BLaER1 treated with 17β-estradiol and CSF1 and Interleukin-3, amounts not matched to agents 10 nM and 100 nM (cell line): ENCODE measurements around the gene SH3TC1.

Experiments used
- H3K27ac ChIP-seq, 11 experiments: shearing (Covaris generic); formaldehyde crosslinking; 2 replicates each; pipeline ENCODE4 v1.8.1; 2022
- H3K27me3 ChIP-seq, 11 experiments: shearing (Covaris generic); formaldehyde crosslinking; 2 replicates each; pipeline ENCODE4 v1.8.1; 2022
- H3K36me3 ChIP-seq, 11 experiments: shearing (Covaris generic); formaldehyde crosslinking; 2 replicates each; pipeline ENCODE4 v1.8.1; 2022
- H3K4me1 ChIP-seq, 10 experiments: shearing (Covaris generic); formaldehyde crosslinking; 2 replicates each; pipeline ENCODE4 v1.8.1; 2022
- H3K4me2 ChIP-seq, 11 experiments: shearing (Covaris generic); formaldehyde crosslinking; 2 replicates each; pipeline ENCODE4 v1.8.1; 2022
- H3K4me3 ChIP-seq, 10 experiments: shearing (Covaris generic); formaldehyde crosslinking; 2 replicates each; pipeline ENCODE4 v1.8.1; 2022
- H3K9ac ChIP-seq, 11 experiments: shearing (Covaris generic); formaldehyde crosslinking; 2 replicates each; pipeline ENCODE4 v1.8.1; 2022
- H3K9me3 ChIP-seq, 11 experiments: shearing (Covaris generic); formaldehyde crosslinking; replicated peaks in 1 of 11; 2 replicates each; pipeline ENCODE4 v1.8.1; 2022
- H4K20me1 ChIP-seq, 11 experiments: shearing (Covaris generic); formaldehyde crosslinking; 2 replicates each; pipeline ENCODE4 v1.8.1; 2022
- Cebpa-rat ChIP-seq, 11 experiments: shearing (Covaris generic); IDR thresholded peaks; 2 replicates each; pipeline ENCODE4 v1.8.1; 2022

The SH3TC1 gene

DNA sequence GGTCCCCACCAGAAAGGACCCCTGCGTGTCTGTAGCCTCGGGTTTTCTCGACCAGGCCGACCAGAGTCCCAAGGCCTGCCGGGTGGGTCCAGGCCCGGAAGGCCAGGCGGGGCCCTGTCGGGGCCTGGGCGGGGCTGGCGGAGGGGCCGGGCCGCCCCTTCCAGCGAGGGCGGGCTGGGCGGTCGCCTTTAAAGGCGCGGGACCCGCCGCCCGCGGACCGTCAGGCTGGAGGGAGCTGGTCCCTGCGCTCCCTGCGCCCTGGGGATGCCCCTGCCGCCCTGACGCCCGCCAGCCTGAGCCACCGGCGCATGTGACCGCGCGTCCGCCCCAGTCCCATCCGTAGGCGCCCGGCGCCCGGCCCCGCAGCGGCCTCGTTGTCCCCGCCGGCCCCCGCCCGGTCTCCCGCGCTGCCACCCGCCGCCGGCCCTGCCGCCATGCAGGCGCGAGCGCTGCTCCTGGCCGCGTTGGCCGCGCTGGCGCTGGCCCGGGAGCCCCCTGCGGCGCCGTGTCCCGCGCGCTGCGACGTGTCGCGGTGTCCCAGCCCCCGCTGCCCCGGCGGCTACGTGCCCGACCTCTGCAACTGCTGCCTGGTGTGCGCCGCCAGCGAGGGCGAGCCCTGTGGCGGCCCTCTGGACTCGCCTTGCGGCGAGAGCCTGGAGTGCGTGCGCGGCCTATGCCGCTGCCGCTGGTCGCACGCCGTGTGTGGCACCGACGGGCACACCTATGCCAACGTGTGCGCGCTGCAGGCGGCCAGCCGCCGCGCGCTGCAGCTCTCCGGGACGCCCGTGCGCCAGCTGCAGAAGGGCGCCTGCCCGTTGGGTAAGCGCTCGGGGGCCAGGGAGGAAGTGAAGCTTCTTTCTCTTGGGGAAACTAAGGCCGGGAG, 70.7 kb downstream of the SH3TC1 start, which contains the start of gene HTRA3:
Gene HTRA3 (plus strand): TSS at position 220 of the 883 bp plus-strand sequence. CDS start 215 bp downstream, at position 435.
- Histone ChIP-seq H3K9me3 (no peaks in the 10 kb centered on the region), H3K9ac (peak within 1 kb of the TSS; percentile 67 to 90 (median 81); a peak in 21 of 22 replicates), H3K27ac (peak within 1 kb of the TSS in 9 of 11 experiments; percentile 57 to 86 (median 79); a peak in 20 of 22 replicates), H3K4me1 (peaks cover 56 to 100% (median 91%) of the 10 kb centered on the region in 10 experiments), H3K4me3 (peak within 1 kb of the TSS; percentile 55 to 89 (median 75)), H3K36me3 (peaks cover 0 to 8% (median 0%) of the 10 kb centered on the region in 11 experiments; a peak in 2 of 22 replicates), H3K4me2 (peak within 1 kb of the TSS; percentile 97 to 100 (median 99)), H3K27me3 (peaks cover 0 to 34% (median 0%) of the 10 kb centered on the region in 11 experiments; a peak in 11 of 22 replicates), H4K20me1 (peaks cover 0 to 51% (median 17%) of the 10 kb centered on the region in 11 experiments; a peak in 14 of 22 replicates)
- TF ChIP-seq Cebpa-rat (IDR thresholded peaks at IDR 0.05) = no peak

DNA sequence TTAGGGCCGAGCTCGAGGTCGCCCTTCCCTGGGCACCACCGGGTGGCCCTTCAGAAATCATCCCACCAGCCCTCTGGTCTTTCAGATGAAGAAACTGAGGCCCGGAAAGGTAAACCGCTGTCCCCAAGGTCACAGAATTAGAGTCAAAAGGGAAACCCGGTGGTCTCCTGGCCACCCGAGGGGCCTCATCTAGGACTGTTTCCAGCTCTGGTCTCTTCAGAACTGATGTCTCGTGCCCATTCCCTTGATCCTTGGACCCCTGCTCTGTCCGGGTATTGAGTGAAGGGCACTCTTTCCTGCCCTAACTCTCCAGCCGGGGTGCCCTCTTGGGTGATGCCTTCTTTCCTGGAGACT, 71.3 kb downstream of the SH3TC1 start:
- no peaks in the 10 kb centered on the region for H3K9me3 ChIP-seq
- peaks cover 62 to 100% (median 91%) of the 10 kb centered on the region in 10 experiments for H3K4me1 ChIP-seq
- H3K4me2 ChIP-seq = peak overlapping the region; percentile 97 to 100 (median 99)
- H3K4me3 ChIP-seq = peak overlapping the region; percentile 55 to 89 (median 75)
- peaks cover 0 to 38% (median 0%) of the 10 kb centered on the region in 11 experiments; a peak in 11 of 22 replicates for H3K27me3 ChIP-seq
- no peak for TF ChIP-seq Cebpa-rat (IDR thresholded peaks at IDR 0.05)
- H4K20me1 ChIP-seq = peaks cover 0 to 57% (median 22%) of the 10 kb centered on the region in 11 experiments; a peak in 15 of 22 replicates
- peak overlapping the region; percentile 67 to 90 (median 81); a peak in 20 of 22 replicates for H3K9ac ChIP-seq
- peaks cover 0 to 12% (median 0%) of the 10 kb centered on the region in 11 experiments; a peak in 2 of 22 replicates for H3K36me3 ChIP-seq
- H3K27ac ChIP-seq = peak overlapping the region in 9 of 11 experiments; percentile 57 to 86 (median 79); a peak in 17 of 22 replicates

DNA sequence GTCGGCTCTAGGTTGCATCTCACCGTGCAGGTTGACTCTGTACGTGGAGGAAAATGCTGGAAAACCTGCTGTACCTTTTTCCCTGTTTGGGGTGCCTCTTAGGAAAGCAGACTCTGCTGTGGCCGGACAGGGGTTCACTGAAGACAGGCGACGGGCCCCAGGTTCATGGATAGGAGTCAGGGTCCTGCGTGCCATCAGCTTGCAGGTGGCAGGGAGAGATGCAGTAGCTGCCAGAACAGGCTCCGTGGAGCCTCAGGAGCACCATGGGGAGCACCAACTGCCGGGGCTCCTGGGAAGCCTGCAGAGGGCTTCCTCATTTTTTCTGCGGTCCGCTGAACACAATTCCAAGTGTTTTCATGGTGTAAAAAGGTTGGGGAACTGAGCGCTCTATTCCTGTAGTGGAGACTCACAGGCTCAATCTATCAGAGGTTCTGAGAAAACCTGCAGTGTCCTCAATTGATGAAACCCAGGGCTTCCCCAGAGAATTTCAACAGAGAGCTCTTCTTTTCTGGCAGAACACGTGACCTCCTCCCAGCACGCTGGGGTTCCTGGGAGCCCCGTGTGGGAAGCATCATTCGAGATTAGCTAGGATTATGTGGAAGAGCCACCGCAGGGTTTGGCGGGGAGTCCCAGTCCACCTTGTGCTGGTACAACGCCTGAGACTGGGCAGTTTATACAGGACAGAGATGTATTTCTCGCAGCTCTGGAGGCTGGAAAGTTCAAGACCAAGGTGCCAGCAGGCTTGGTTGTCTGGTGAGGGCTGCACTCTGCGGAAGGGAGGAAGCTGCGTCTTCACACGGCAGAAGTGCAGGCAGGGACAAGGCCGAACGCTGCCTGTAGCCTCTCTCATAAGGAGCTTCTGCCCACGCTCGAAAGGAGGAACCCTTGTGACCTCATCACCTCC, 72.1 kb downstream of the SH3TC1 start:
- peaks cover 0 to 65% (median 28%) of the 10 kb centered on the region in 11 experiments; a peak in 15 of 22 replicates for H4K20me1 ChIP-seq
- peak overlapping the region; percentile 97 to 100 (median 99) for H3K4me2 ChIP-seq
- peaks cover 0 to 38% (median 0%) of the 10 kb centered on the region in 11 experiments; a peak in 11 of 22 replicates for H3K27me3 ChIP-seq
- TF ChIP-seq Cebpa-rat (IDR thresholded peaks at IDR 0.05) = no peak; a peak in 1 of 22 replicates
- H3K9me3 ChIP-seq = no peaks in the 10 kb centered on the region
- H3K36me3 ChIP-seq = peaks cover 0 to 16% (median 0%) of the 10 kb centered on the region in 11 experiments; a peak in 2 of 22 replicates
- peak overlapping the region; percentile 55 to 89 (median 75) for H3K4me3 ChIP-seq
- peak overlapping the region in 8 of 11 experiments; percentile 19 to 86 (median 78); a peak in 13 of 22 replicates for H3K27ac ChIP-seq
- H3K4me1 ChIP-seq = peaks cover 69 to 100% (median 92%) of the 10 kb centered on the region in 10 experiments
- peak overlapping the region in 9 of 11 experiments; percentile 73 to 90 (median 83); a peak in 17 of 22 replicates for H3K9ac ChIP-seq

DNA sequence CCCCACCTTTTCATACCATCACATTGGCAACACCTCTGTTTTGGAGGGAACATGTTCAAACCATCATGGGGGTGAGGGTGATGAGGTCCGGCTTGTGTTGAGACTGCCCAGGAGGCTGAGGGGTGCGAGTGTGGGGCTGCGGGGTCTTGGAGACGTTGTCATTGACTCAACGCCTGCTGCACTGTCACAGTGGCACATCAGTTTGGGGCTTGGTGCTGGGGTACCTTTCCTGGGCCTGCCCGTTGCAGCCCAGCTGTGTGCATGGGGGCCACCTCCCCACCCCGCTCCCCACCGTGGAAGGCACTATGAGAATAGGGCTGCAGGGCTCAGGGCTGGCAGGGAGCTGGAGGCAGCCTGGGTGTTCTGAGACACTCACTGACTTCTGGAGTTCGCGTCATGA, 72.7 kb downstream of the SH3TC1 start:
- Histone ChIP-seq H3K4me2 (peak overlapping the region; percentile 97 to 100 (median 99)), H3K4me3 (peak overlapping the region in 8 of 10 experiments; percentile 71 to 89 (median 76); a peak in 16 of 20 replicates), H3K9ac (peak overlapping the region in 8 of 11 experiments; percentile 76 to 90 (median 83); a peak in 16 of 22 replicates), H3K27me3 (peaks cover 0 to 42% (median 0%) of the 10 kb centered on the region in 11 experiments; a peak in 11 of 22 replicates), H3K36me3 (peaks cover 0 to 16% (median 0%) of the 10 kb centered on the region in 11 experiments; a peak in 2 of 22 replicates), H4K20me1 (peaks cover 0 to 71% (median 31%) of the 10 kb centered on the region in 11 experiments; a peak in 15 of 22 replicates), H3K27ac (peak overlapping the region in 7 of 11 experiments; percentile 24 to 86 (median 78); a peak in 11 of 22 replicates), H3K9me3 (no peaks in the 10 kb centered on the region), H3K4me1 (peaks cover 75 to 100% (median 96%) of the 10 kb centered on the region in 10 experiments)
- TF ChIP-seq Cebpa-rat (IDR thresholded peaks at IDR 0.05) = no peak

DNA sequence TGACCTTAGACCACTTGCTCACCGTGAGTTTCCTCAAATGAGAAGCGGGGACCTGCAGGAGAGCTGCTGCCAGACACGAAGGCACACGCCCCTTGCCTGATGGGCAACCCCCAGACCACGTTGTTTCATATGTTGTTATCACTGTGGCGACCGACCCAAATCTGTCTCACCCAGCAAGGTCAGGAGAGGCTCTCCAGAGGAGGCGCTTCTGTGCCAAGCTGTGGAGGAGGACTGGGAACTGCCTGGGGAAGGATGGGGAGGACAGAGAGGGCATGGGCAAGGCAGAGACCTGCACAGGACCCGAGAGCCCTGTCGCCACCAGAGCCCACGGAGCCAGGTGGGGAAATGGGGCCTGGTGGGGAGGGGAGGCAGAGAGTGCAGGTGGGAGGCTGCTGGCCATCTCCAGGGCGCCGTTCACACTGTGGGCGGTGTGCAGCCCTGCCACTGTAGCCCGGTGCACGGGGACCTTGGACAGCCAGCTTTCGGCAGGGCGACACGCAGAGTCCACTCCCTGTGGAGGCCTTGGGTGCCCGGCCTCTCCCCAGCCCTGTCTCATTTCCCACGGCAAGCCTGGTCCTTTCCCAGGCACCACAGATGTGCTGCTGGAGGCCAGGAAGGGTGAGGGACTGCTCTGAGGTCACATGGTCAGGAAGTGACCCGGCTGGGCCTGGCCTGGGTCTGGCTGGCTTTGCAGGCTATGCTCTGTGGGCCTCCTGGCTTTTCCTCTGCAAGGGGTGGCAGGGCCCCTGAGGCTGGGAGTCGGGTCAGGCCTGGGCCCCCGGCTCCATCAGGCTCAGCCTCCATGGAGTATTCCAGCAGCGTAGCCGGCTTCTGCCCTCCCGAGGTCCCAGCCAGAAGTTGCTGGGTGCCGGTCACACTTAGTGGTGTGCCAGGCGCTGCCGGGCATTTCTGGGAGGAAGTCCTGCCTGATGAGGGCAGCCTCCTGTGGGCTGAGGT, 73.7 kb downstream of the SH3TC1 start:
- Histone ChIP-seq H3K27ac (peak overlapping the region in 9 of 11 experiments; percentile 47 to 86 (median 77); a peak in 18 of 22 replicates), H4K20me1 (peaks cover 0 to 81% (median 37%) of the 10 kb centered on the region in 11 experiments; a peak in 15 of 22 replicates), H3K27me3 (peaks cover 0 to 50% (median 0%) of the 10 kb centered on the region in 11 experiments; a peak in 11 of 22 replicates), H3K9ac (peak overlapping the region in 10 of 11 experiments; percentile 22 to 90 (median 82); a peak in 17 of 22 replicates), H3K4me3 (peak overlapping the region in 9 of 10 experiments; percentile 3 to 89 (median 76); a peak in 17 of 20 replicates), H3K4me1 (peaks cover 75 to 100% (median 97%) of the 10 kb centered on the region in 10 experiments), H3K4me2 (peak overlapping the region; percentile 97 to 100 (median 99)), H3K9me3 (no peaks in the 10 kb centered on the region), H3K36me3 (peaks cover 0 to 16% (median 0%) of the 10 kb centered on the region in 11 experiments; a peak in 2 of 22 replicates)
- no peak for TF ChIP-seq Cebpa-rat (IDR thresholded peaks at IDR 0.05)

DNA sequence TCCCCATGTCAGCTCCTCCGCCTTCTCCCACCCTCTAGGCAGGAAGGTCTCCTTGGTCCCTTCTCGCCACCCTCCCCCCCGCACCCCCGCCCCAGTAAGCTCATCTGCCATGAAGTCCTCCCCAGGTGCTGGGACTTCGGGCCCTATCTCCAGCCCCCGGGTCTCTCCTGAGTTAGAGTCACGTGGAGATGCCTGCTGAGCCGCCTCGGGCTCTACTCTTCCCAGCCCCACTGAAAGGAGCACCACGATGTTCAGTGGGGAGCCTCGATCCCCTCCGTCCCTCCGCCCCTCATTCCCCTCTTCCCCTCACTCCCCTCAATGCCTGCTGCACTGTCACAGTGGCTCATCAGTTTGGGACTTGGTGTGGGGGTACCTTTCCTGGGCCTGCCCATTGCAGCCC, 74.4 kb downstream of the SH3TC1 start:
- H3K4me1 ChIP-seq = peaks cover 75 to 100% (median 97%) of the 10 kb centered on the region in 10 experiments
- H3K9ac ChIP-seq = peak overlapping the region in 9 of 11 experiments; percentile 22 to 90 (median 83); a peak in 14 of 22 replicates
- no peaks in the 10 kb centered on the region for H3K9me3 ChIP-seq
- no peak for TF ChIP-seq Cebpa-rat (IDR thresholded peaks at IDR 0.05)
- peak overlapping the region in 5 of 10 experiments; percentile 29 to 89 (median 80); a peak in 7 of 20 replicates for H3K4me3 ChIP-seq
- peaks cover 0 to 88% (median 37%) of the 10 kb centered on the region in 11 experiments; a peak in 15 of 22 replicates for H4K20me1 ChIP-seq
- peaks cover 0 to 50% (median 0%) of the 10 kb centered on the region in 11 experiments; a peak in 11 of 22 replicates for H3K27me3 ChIP-seq
- peak overlapping the region; percentile 97 to 100 (median 99) for H3K4me2 ChIP-seq
- peaks cover 0 to 16% (median 0%) of the 10 kb centered on the region in 11 experiments; a peak in 2 of 22 replicates for H3K36me3 ChIP-seq
- H3K27ac ChIP-seq = peak overlapping the region in 8 of 11 experiments; percentile 52 to 86 (median 72); a peak in 15 of 22 replicates
